Kidney (tissue), 14 donors: Measurements from ENCODE around the gene NEDD4L. TPM values are rescaled to one million over a fixed set of nuclear protein-coding genes. Genes with fewer than 3 reads are reported as not detected.

Experiments
- DNase-seq, 5 donors: peaks; one replicate each; pipeline ENCODE4 v3.0.0-alpha.2; 2013 to 2020
- FAIRE-seq: peaks from 2 replicates; lab custom pipeline; 2012; peaks lifted over from hg19 to GRCh38; lab: Jason Lieb, UNC
- H3K27ac ChIP-seq, 2 donors: one replicate each; pipeline ENCODE4 v1.7.0; 2013; ENCODE audit warnings: low read depth in 2 of 2, low read length in 2 of 2, inconsistent platforms in 1 of 2
- H3K27me3 ChIP-seq: one replicate; pipeline ENCODE4 v1.7.1; 2013; ENCODE audit warnings: low read length, inconsistent platforms; ENCODE audit not compliant: control insufficient read depth, insufficient read depth
- H3K36me3 ChIP-seq, 3 donors: one replicate each; pipeline versions ENCODE4 v1.7.0 to v1.7.1; 2013; ENCODE audit warnings: low read length in 3 of 3, control low read depth in 1 of 3, inconsistent platforms in 1 of 3; ENCODE audit not compliant: insufficient read depth in 3 of 3, control insufficient read depth in 2 of 3
- H3K4me1 ChIP-seq, 3 donors: one replicate each; pipeline versions ENCODE4 v1.7.0 to v1.7.1; 2013; ENCODE audit warnings: low read length in 3 of 3, inconsistent platforms in 1 of 3, low read depth in 1 of 3; ENCODE audit not compliant: control insufficient read depth in 2 of 3, insufficient read depth in 2 of 3
- H3K4me3 ChIP-seq, 3 donors: one replicate each; pipeline versions ENCODE4 v1.7.0 to v1.8.1; 2013; ENCODE audit warnings: low read length in 3 of 3, control low read depth in 1 of 3, inconsistent platforms in 1 of 3
- H3K9ac ChIP-seq, 3 donors: one replicate each; pipeline versions ENCODE4 v1.7.0 to v1.7.1; 2013; ENCODE audit warnings: low read length in 3 of 3, control low read depth in 1 of 3, inconsistent platforms in 1 of 3
- H3K9me3 ChIP-seq, 3 donors: one replicate each; pipeline versions ENCODE4 v1.7.0 to v1.7.1; 2013; ENCODE audit warnings: low read length in 3 of 3, control low read depth in 1 of 3, inconsistent platforms in 1 of 3; ENCODE audit not compliant: control insufficient read depth in 2 of 3, insufficient read depth in 1 of 3
- intact Hi-C: fragments of 100-400 bp; cut with DNase I; formaldehyde crosslinking; loops from one replicate; pipeline ENCODE4 v1.11.1; 2022
- polyA plus RNA-seq: library from polyadenylated mRNA; stranded (reverse); fragments of 350-450 nt; fragmentation: Illumina TruSeq; extraction: RNeasy Lipid Tissue Mini Kit (QIAGEN cat#74804); gene quantifications from one replicate; pipeline ENCODE4 v1.2.3, GENCODE V29; 2014; ENCODE audit warnings: low read depth, low replicate concordance; ENCODE audit not compliant: insufficient read depth
- total RNA-seq: library from RNA; stranded (reverse); fragmentation: NEBNext Ultra II Directional; extraction: Animal tissue kit (Norgen Biotek cat#: 25700); gene quantifications from one replicate; pipeline ENCODE4 v1.2.1, GENCODE V29; 2021
- TF ChIP-seq, protein P1 (sequence below): IDR thresholded peaks from 3 replicates; pipeline ENCODE4 v1.5.1; 2012; ENCODE audit warnings: mild to moderate bottlenecking, moderate library complexity, borderline replicate concordance; ENCODE audit not compliant: insufficient read depth; ENCODE audit errors: extremely low read depth
- donor health status: control.
- donor health status: control.
- donor health status: control.
- donor health status: control.
- donor health status: control.
- donor health status: DM: yes; HTN: yes; CAD: no.
- donor health status: Normal renal cell carcinoma (clear cell type).

The NEDD4L gene
- total and polyA plus RNA-seq, 2 donors from 2014 or later = 90.8 to 95.7 TPM

DNA sequence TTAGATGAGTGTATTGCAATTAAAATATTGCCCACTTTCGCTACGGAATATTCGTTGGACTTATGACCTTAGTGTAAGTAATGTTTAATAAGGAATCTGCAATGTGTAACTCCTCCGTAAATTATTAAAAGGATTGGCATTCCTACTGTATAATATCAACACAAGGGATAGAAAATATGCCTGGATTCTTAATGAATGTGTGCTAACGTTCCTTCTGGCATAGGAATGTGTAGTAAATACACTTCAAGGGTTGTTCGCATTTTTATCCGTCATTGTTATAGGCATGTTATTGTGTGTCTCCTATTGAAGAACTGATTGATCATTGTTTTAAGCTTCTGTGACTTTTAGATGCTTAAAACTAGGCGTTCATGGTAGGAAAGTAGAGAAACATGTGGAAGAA lies 134.5 kb downstream of the NEDD4L start:
- TF ChIP-seq, protein P1, sequence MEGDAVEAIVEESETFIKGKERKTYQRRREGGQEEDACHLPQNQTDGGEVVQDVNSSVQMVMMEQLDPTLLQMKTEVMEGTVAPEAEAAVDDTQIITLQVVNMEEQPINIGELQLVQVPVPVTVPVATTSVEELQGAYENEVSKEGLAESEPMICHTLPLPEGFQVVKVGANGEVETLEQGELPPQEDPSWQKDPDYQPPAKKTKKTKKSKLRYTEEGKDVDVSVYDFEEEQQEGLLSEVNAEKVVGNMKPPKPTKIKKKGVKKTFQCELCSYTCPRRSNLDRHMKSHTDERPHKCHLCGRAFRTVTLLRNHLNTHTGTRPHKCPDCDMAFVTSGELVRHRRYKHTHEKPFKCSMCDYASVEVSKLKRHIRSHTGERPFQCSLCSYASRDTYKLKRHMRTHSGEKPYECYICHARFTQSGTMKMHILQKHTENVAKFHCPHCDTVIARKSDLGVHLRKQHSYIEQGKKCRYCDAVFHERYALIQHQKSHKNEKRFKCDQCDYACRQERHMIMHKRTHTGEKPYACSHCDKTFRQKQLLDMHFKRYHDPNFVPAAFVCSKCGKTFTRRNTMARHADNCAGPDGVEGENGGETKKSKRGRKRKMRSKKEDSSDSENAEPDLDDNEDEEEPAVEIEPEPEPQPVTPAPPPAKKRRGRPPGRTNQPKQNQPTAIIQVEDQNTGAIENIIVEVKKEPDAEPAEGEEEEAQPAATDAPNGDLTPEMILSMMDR = no peak
- Histone ChIP-seq H3K4me3 (peak overlapping the region in 2 of 3 donors; percentile 2 to 23), H3K27me3 (no peaks in the 10 kb centered on the region), H3K36me3 (no peaks in the 10 kb centered on the region), H3K4me1 (peaks cover 6 to 47% (median 38%) of the 10 kb centered on the region in 3 donors), H3K9me3 (no peaks in the 10 kb centered on the region), H3K9ac (peak overlapping the region in 1 of 3 donors; percentile 17), H3K27ac (peak overlapping the region; percentile 33 to 44)
- DNase-seq (peak in 2 of 5 donors; percentile 62 to 63), FAIRE-seq (no peak)
- intact Hi-C loops = no loop called here

DNA sequence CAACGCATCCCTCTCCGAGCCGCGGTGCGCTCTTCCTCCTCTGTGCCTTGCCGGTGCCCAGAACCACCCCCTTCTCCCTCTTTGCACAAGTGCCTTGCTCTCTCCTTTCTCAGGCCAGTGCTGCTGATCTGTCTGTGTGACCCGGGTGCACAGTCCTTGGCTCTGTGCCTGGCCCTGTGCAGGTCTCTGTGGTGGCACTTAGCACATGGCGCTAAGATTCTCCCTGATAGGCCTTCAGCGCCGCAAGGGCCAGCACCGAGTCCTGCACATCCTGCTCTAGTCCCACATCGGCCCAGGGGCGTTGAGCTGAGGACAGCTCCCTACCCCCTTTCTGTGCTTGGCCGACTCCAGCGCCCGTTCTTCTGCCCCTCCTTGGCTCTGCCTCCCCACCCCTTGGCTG lies 136.1 kb downstream of the NEDD4L start:
- Histone ChIP-seq H3K9ac (peak overlapping the region in 1 of 3 donors; percentile 14), H3K27ac (peak overlapping the region in 1 of 2 donors; percentile 60), H3K27me3 (no peaks in the 10 kb centered on the region), H3K4me3 (peak overlapping the region in 1 of 3 donors; percentile 20), H3K36me3 (no peaks in the 10 kb centered on the region), H3K9me3 (no peaks in the 10 kb centered on the region), H3K4me1 (peaks cover 6 to 48% (median 38%) of the 10 kb centered on the region in 3 donors)
- TF ChIP-seq, protein P1 = no peak
- intact Hi-C loops = no loop called here
- FAIRE-seq (no peak), DNase-seq (no peak)

DNA sequence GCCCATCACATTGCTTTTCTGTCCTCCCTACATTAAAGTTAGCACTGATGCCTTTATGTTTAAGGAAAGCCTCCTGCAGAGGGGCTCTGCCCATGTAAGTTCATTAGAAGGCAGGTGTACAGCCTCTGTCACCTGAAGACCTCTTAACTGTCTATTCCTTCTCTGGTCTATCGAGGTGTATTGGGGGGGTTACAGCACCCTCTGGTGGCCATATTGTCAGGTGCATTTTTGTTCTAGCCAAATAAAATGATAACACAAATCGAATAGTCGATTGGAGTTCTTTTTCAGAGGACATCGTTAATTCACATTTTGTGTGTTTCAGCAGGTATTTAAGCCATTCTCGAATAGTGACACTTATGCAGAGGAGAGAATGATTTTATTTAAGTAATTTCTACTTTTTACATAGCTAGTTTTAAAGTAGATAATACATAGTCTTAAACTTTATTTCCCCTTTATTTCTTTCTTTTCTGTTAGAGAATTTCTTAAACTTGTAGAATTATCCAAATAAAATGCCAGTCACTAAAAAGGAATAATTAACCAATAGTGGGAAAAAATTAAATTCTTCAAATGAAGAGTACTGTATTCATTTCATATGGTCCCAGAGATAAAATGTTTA lies 136.8 kb downstream of the NEDD4L start:
- TF ChIP-seq, protein P1 = peak; percentile 74
- intact Hi-C loops = no loop called here
- no peaks in the 10 kb centered on the region for H3K27me3 ChIP-seq
- peaks cover 6 to 48% (median 38%) of the 10 kb centered on the region in 3 donors for H3K4me1 ChIP-seq
- no peak overlapping the region for H3K4me3 ChIP-seq
- no peaks in the 10 kb centered on the region for H3K9me3 ChIP-seq
- no peak overlapping the region for H3K27ac ChIP-seq
- DNase-seq = peak in 3 of 5 donors; percentile 62 to 74 (median 66)
- FAIRE-seq = peak; percentile 66
- H3K36me3 ChIP-seq = no peaks in the 10 kb centered on the region
- peak overlapping the region in 1 of 3 donors; percentile 14 for H3K9ac ChIP-seq
